ENCODE results near the gene DPP6.

GRCh38 chr7:154178895-154179294 lies 126.7 kb downstream of the DPP6 start:
- TF ChIP-seq, protein P1, sequence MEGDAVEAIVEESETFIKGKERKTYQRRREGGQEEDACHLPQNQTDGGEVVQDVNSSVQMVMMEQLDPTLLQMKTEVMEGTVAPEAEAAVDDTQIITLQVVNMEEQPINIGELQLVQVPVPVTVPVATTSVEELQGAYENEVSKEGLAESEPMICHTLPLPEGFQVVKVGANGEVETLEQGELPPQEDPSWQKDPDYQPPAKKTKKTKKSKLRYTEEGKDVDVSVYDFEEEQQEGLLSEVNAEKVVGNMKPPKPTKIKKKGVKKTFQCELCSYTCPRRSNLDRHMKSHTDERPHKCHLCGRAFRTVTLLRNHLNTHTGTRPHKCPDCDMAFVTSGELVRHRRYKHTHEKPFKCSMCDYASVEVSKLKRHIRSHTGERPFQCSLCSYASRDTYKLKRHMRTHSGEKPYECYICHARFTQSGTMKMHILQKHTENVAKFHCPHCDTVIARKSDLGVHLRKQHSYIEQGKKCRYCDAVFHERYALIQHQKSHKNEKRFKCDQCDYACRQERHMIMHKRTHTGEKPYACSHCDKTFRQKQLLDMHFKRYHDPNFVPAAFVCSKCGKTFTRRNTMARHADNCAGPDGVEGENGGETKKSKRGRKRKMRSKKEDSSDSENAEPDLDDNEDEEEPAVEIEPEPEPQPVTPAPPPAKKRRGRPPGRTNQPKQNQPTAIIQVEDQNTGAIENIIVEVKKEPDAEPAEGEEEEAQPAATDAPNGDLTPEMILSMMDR (IDR thresholded peaks at IDR 0.05 in 4 of 5, conservative IDR thresholded peaks at IDR 0.05 in 1 of 5): no peak
- TF ChIP-seq POLR2A (IDR thresholded peaks at IDR 0.05): no peak
